SK-N-SH (cell line): Measurements from ENCODE around the gene RASGEF1C.

Experiments
- MXI1 ChIP-seq: IDR thresholded peaks from 2 replicates; pipeline ENCODE4 v1.6.1; 2012; ENCODE audit warnings: mild to moderate bottlenecking, low read depth, low read length, improper control_type of control experiment
- POLR2AphosphoS5 ChIP-seq: IDR thresholded peaks from 2 replicates; pipeline ENCODE4 v1.6.1; 2012; ENCODE audit warnings: low read depth, low read length

DNA sequence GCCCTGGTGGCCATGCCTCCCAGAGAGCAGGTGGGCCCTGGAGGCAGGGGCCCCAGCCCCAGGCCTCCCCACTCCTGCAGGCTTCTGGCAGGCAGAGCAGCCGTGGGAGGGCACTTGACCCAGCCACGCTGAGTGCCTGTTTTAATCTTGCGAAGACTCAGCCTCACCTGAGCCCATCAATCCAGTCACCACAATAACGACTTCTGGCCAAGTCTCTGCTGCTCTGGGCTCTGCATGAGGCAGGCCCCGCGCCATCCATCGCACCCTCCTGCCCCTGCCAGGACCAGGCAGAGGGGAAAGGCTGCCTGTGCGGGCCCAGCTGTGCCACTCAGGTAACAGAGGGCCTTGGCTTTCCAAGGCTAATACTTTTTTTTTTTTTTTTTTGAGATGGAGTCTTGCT is 32.8 kb downstream of the RASGEF1C start:
- TF ChIP-seq POLR2AphosphoS5 (no peak), MXI1 (no peak)
